ENCODE measurements around the gene TACR3. TPM values are rescaled to one million over a fixed set of nuclear protein-coding genes. Genes with fewer than 3 reads are reported as not detected.

The TACR3 gene
- total and polyA plus RNA-seq, 2 donors (not counting 3 experiments of a cell fraction or from before 2014, with no cell fraction given) = not detected

- Histone ChIP-seq H3K4me1 (ENCODE audit: control insufficient read depth, extremely low read depth, insufficient read depth, low read length) (no peaks in the 10 kb centered on the region), H3K4me3 (replicated peaks in 1 of 3; ENCODE audit: insufficient read depth in 1 of 3, low read depth in 1 of 3, low read length in 3 of 3) (no peak overlapping the region), H3K27me3 (ENCODE audit: control insufficient read depth in 2 of 2, insufficient read depth in 2 of 2, low read length in 2 of 2) (no peaks in the 10 kb centered on the region), H3K36me3 (ENCODE audit: control insufficient read depth in 2 of 2, extremely low read depth in 1 of 2, insufficient read depth in 2 of 2, low read length in 2 of 2) (no peaks in the 10 kb centered on the region), H3K27ac (ENCODE audit: insufficient read depth, low read depth, low read length) (no peak overlapping the region), H3K79me2 (ENCODE audit: control insufficient read depth, insufficient read depth, low read length) (no peaks in the 10 kb centered on the region), H2AFZ (ENCODE audit: low read depth, low read length) (no peak overlapping the region), H3K9ac (replicated peaks; ENCODE audit: extremely low read depth, insufficient read depth, low read length) (no peak overlapping the region), H3K4me2 (ENCODE audit: insufficient read depth, low read length) (no peak overlapping the region), H3K9me3 (replicated peaks; ENCODE audit: control insufficient read depth, insufficient read depth, low read length) (no peaks in the 10 kb centered on the region), H3K9me1 (replicated peaks; ENCODE audit: control insufficient read depth, extremely low read depth, insufficient read depth, low read length) (no peaks in the 10 kb centered on the region), H4K20me1 (replicated peaks; ENCODE audit: control insufficient read depth, extremely low read depth, insufficient read depth, low read length) (no peaks in the 10 kb centered on the region)
- ChIA-PET CTCF (interaction anchor here (1.3 to 2.4 kb wide), 2 partner anchors 9 to 151 kb away, joined by 3 to 14 read pairs; no protein-coding TSS in a partner anchor), POLR2A (no interaction called here)
- dilution Hi-C loops (cut with MboI; ENCODE audit: extremely low pct_ligation_motif_present, low sequenced_read_pairs) (no loop called here), intact Hi-C loops (cut with micrococcal nuclease) (loop anchor here (1.0 kb wide), 1 partner anchor 152 kb away; no protein-coding TSS in a partner anchor)
- FAIRE-seq = no peak
- TF ChIP-seq FOS (IDR thresholded peaks at IDR 0.05; ENCODE audit: borderline replicate concordance, insufficient read depth, low read length) = no peak
- no peak for DNase-seq (ENCODE audit: low read depth, low spot score)
- BruUV-seq (replicated peaks) = no TSS peak
Measured at GRCh38 chr4:103634236-103634635, 85.5 kb downstream of the TACR3 start.

GRCh38 chr4:103626296-103626695 lies 93.5 kb downstream of the TACR3 start:
- no TSS peak for BruUV-seq (replicated peaks)

More at GRCh38 chr4:103626296-103626695, 93.5 kb downstream of the TACR3 start:
- dilution Hi-C loops (cut with MboI; ENCODE audit: extremely low pct_ligation_motif_present, low sequenced_read_pairs) = no loop called here
- H3K27me3 ChIP-seq (ENCODE audit: control insufficient read depth in 2 of 2, insufficient read depth in 2 of 2, low read length in 2 of 2) = no peaks in the 10 kb centered on the region
- no peaks in the 10 kb centered on the region for H3K4me1 ChIP-seq (ENCODE audit: control insufficient read depth, extremely low read depth, insufficient read depth, low read length)
- no peaks in the 10 kb centered on the region for H3K36me3 ChIP-seq (ENCODE audit: control insufficient read depth in 2 of 2, extremely low read depth in 1 of 2, insufficient read depth in 2 of 2, low read length in 2 of 2)
- CTCF ChIA-PET = no interaction called here
- H3K4me2 ChIP-seq (ENCODE audit: insufficient read depth, low read length) = no peak overlapping the region
- no peaks in the 10 kb centered on the region for H4K20me1 ChIP-seq (replicated peaks; ENCODE audit: control insufficient read depth, extremely low read depth, insufficient read depth, low read length)
- no peak for TF ChIP-seq POLR2AphosphoS5 (IDR thresholded peaks at IDR 0.05; ENCODE audit: insufficient read depth, low read depth, low read length)
- H3K9ac ChIP-seq (replicated peaks; ENCODE audit: extremely low read depth, insufficient read depth, low read length) = no peak overlapping the region
- H3K79me2 ChIP-seq (ENCODE audit: control insufficient read depth, insufficient read depth, low read length) = no peaks in the 10 kb centered on the region
- no peaks in the 10 kb centered on the region for H3K9me3 ChIP-seq (replicated peaks; ENCODE audit: control insufficient read depth, insufficient read depth, low read length)
- H3K4me3 ChIP-seq (replicated peaks in 1 of 3; ENCODE audit: insufficient read depth in 1 of 3, low read depth in 1 of 3, low read length in 3 of 3) = no peak overlapping the region
- no peak for FAIRE-seq
- POLR2A ChIA-PET = no interaction called here
- DNase-seq (ENCODE audit: low read depth, low spot score) = no peak
- H3K9me1 ChIP-seq (replicated peaks; ENCODE audit: control insufficient read depth, extremely low read depth, insufficient read depth, low read length) = no peaks in the 10 kb centered on the region
- no peak overlapping the region for H3K27ac ChIP-seq (ENCODE audit: insufficient read depth, low read depth, low read length)
- no peak overlapping the region for H2AFZ ChIP-seq (ENCODE audit: low read depth, low read length)
- intact Hi-C loops (cut with micrococcal nuclease) = no loop called here
